Neuron (in vitro differentiated cells): ENCODE results near the gene DLAT.
A peak's percentile ranks its signal among the peaks of the same experiment; 100 is the strongest.
"Not testable (repeated sequence)": the region's sequence is repeated elsewhere in the genome, so short reads cannot be mapped to it uniquely, and the experiment has no call there.

ENCODE experiments used
- H2AFZ ChIP-seq: one replicate; pipeline ENCODE4 v1.6.1; 2013; ENCODE audit warnings: low read depth, mild to moderate bottlenecking, inconsistent platforms, low read length, moderate library complexity
- H3K27me3 ChIP-seq: one replicate; pipeline ENCODE4 v1.6.1; 2013; ENCODE audit warnings: low read length; ENCODE audit not compliant: insufficient read depth
- H3K36me3 ChIP-seq: one replicate; pipeline ENCODE4 v1.6.1; 2013; ENCODE audit warnings: low read length; ENCODE audit not compliant: insufficient read depth
- H3K4me1 ChIP-seq: one replicate; pipeline ENCODE4 v1.6.1; 2013; ENCODE audit warnings: low read length; ENCODE audit not compliant: insufficient read depth
- H3K4me3 ChIP-seq: 2 replicates; pipeline ENCODE4 v1.5.1; 2013; ENCODE audit warnings: mild to moderate bottlenecking, low read length, moderate library complexity
- H3K9me3 ChIP-seq: one replicate; pipeline ENCODE4 v1.6.1; 2013; ENCODE audit warnings: low read length

The DLAT gene

DNA sequence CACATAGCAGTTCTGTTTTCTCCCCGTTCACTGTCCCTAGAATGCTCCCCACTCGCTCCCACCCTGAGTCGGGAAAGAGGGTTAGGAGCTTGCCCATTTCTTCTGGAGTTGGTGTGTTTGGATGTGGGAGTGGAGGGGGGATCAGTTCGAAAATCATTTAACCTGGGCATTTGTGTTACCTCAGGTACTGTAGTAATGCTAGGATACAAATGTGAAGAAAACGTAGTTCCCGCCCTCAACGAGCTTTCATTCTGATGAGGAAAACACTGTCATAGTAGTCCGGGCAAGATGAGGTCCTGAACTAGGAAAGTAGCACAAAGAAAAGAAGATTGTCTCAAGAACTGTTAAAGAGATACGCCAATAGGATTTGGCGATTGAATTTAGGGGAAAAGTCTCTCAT lies 62.0 kb downstream of the DLAT start:
- Histone ChIP-seq H3K9me3 (no peaks in the 10 kb centered on the region), H3K4me3 (peak overlapping the region; percentile 81), H2AFZ (peak overlapping the region; percentile 24), H3K4me1 (peaks cover 16% of the 10 kb centered on the region), H3K36me3 (peaks cover 63% of the 10 kb centered on the region), H3K27me3 (no peaks in the 10 kb centered on the region)

- H3K4me1 ChIP-seq, H2AFZ ChIP-seq, H3K27me3 ChIP-seq, H3K9me3 ChIP-seq, H3K4me3 ChIP-seq: not testable (repeated sequence)
- peaks cover 32% of the 10 kb centered on the region for H3K36me3 ChIP-seq
These were observed 70.1 kb downstream of the DLAT start for GRCh38 chr11:112095302-112095701.

- Histone ChIP-seq H3K4me1 (no peaks in the 10 kb centered on the region), H3K36me3 (peaks cover 26% of the 10 kb centered on the region), H3K27me3 (no peaks in the 10 kb centered on the region), H3K4me3 (no peak overlapping the region), H2AFZ (no peak overlapping the region), H3K9me3 (no peaks in the 10 kb centered on the region)
These were observed 71.0 kb downstream of the DLAT start for GRCh38 chr11:112096194-112096593.

GRCh38 chr11:112097734-112098528 lies 72.7 kb downstream of the DLAT start:
- Histone ChIP-seq H3K9me3 (no peaks in the 10 kb centered on the region), H3K27me3 (no peaks in the 10 kb centered on the region), H3K4me1 (no peaks in the 10 kb centered on the region), H2AFZ (no peak overlapping the region), H3K4me3 (no peak overlapping the region), H3K36me3 (peaks cover 14% of the 10 kb centered on the region)

- Histone ChIP-seq H3K9me3 (no peaks in the 10 kb centered on the region), H3K4me1 (no peaks in the 10 kb centered on the region), H3K4me3 (no peak overlapping the region), H3K36me3 (no peaks in the 10 kb centered on the region), H3K27me3 (no peaks in the 10 kb centered on the region), H2AFZ (no peak overlapping the region)
These were observed 75.3 kb downstream of the DLAT start for GRCh38 chr11:112100462-112100861.

- Histone ChIP-seq H3K27me3 (no peaks in the 10 kb centered on the region), H3K4me3 (no peak overlapping the region), H3K9me3 (no peaks in the 10 kb centered on the region), H3K36me3 (no peaks in the 10 kb centered on the region), H3K4me1 (no peaks in the 10 kb centered on the region), H2AFZ (no peak overlapping the region)
These were observed 78.2 kb downstream of the DLAT start for GRCh38 chr11:112103446-112103845.

- H3K27me3 ChIP-seq: no peaks in the 10 kb centered on the region
- no peak overlapping the region for H2AFZ ChIP-seq
- no peak overlapping the region for H3K4me3 ChIP-seq
- no peaks in the 10 kb centered on the region for H3K9me3 ChIP-seq
- no peaks in the 10 kb centered on the region for H3K36me3 ChIP-seq
- no peaks in the 10 kb centered on the region for H3K4me1 ChIP-seq
These were observed 80.9 kb downstream of the DLAT start for GRCh38 chr11:112106070-112106469.
